K562 (cell line): ENCODE measurements around the gene VTI1B. TPM values are rescaled to one million over a fixed set of nuclear protein-coding genes. Genes with fewer than 3 reads are reported as not detected.

Experiments used
- BRD4 ChIP-seq: fragments of 200-600 bp; sonication (generic); IDR thresholded peaks from 2 replicates; pipeline ENCODE4 v1.6.1; 2017; ENCODE audit warnings: inconsistent platforms
- CEBPB ChIP-seq: fragments of 450-650 bp; IDR thresholded peaks from 2 replicates; pipeline ENCODE4 v1.6.1; 2016; ENCODE audit warnings: missing genetic modification characterization, missing compliant biosample characterization
- CTBP1 ChIP-seq: fragments of 450-650 bp; IDR thresholded peaks from 2 replicates; pipeline ENCODE4 v1.6.1; 2016; ENCODE audit warnings: borderline replicate concordance
- FOXA1 ChIP-seq: fragments of 450-650 bp; IDR thresholded peaks from 2 replicates; pipeline ENCODE4 v1.6.1; 2016; ENCODE audit warnings: mild to moderate bottlenecking, borderline replicate concordance
- NELFE ChIP-seq: IDR thresholded peaks from 2 replicates; pipeline ENCODE4 v1.6.1; 2011; ENCODE audit warnings: mild to moderate bottlenecking; ENCODE audit not compliant: insufficient read depth, insufficient read length
- PHF21A ChIP-seq: fragments of 450-650 bp; IDR thresholded peaks from 2 replicates; pipeline ENCODE4 v1.6.1; 2017; ENCODE audit warnings: low read depth, borderline replicate concordance
- RAD21 ChIP-seq, 2 experiments: fragments of 250-450 bp in 1 of 2; fragments of 450-650 bp in 1 of 2; sonication (Bioruptor Pico) in 1 of 2; formaldehyde crosslinking in 1 of 2; IDR thresholded peaks in 1 of 2; conservative IDR thresholded peaks in 1 of 2; 2 replicates each; pipeline versions ENCODE4 v1.4.0 to v1.8.0; 2020 to 2022; ENCODE audit warnings: mild to moderate bottlenecking in 2 of 2, moderate library complexity in 1 of 2
- RB1 ChIP-seq: fragments of 450-650 bp; IDR thresholded peaks from 2 replicates; pipeline ENCODE4 v1.6.1; 2017; ENCODE audit warnings: low read depth, mild to moderate bottlenecking
- RBM22 ChIP-seq: fragments of 200-400 bp; formaldehyde crosslinking; IDR thresholded peaks from 2 replicates; pipeline ENCODE4 v1.6.1; 2018; ENCODE audit warnings: low read length, low read depth; ENCODE audit not compliant: poor library complexity, severe bottlenecking
- RBM39 ChIP-seq: fragments of 200-400 bp; formaldehyde crosslinking; optimal IDR thresholded peaks from 2 replicates; pipeline ENCODE3; 2018; ENCODE audit warnings: low read depth, low read length
- SAFB2 ChIP-seq: fragments of 200-400 bp; formaldehyde crosslinking; IDR thresholded peaks from 2 replicates; pipeline ENCODE4 v1.6.1; 2018; ENCODE audit warnings: borderline replicate concordance, low read length, low read depth, moderate library complexity; ENCODE audit not compliant: severe bottlenecking
- ZNF134 ChIP-seq: fragments of 250-450 bp; sonication (Bioruptor Pico); conservative IDR thresholded peaks from 2 replicates; pipeline ENCODE4 v1.4.0; 2020
- ZNF143 ChIP-seq: sonication (generic); formaldehyde crosslinking; IDR thresholded peaks from 2 replicates; pipeline ENCODE4 v1.9.0; 2022; ENCODE audit warnings: mild to moderate bottlenecking, missing genetic modification reagents
- ZNF175 ChIP-seq: fragments of 200-800 bp; sonication (Bioruptor generic); IDR thresholded peaks from 2 replicates; pipeline ENCODE4 v1.6.1; 2016; ENCODE audit warnings: low read depth, mild to moderate bottlenecking, missing genetic modification characterization, missing compliant biosample characterization
- ZNF699 ChIP-seq: fragments of 250-450 bp; sonication (Bioruptor Pico); IDR thresholded peaks from 2 replicates; pipeline ENCODE4 v1.8.0; 2021; ENCODE audit warnings: mild to moderate bottlenecking, moderate library complexity; ENCODE audit not compliant: insufficient replicate concordance
- polyA plus RNA-seq, 8 experiments: library from polyadenylated mRNA; depleted of rRNA in 4 of 8; stranded (reverse) in 5 of 8; unstranded in 3 of 8; fragments of >200 nt; fragmentation: Nextera tagmentation in 2 of 8; fragmentation: Illumina TruSeq in 1 of 8; extraction: Ambion mirVana in 2 of 8; extraction: Trizol in 1 of 8; gene quantifications; 2 replicates each; pipeline versions ENCODE4 v1.2.1 to v1.2.3, GENCODE V29; 2011 to 2014; ENCODE audit warnings: inconsistent platforms in 1 of 8, missing spikeins in 1 of 8
- total RNA-seq, 7 experiments: library from RNA; depleted of rRNA in 6 of 7; stranded (reverse); fragments of >200 nt in 6 of 7; fragmentation: Illumina TruSeq in 2 of 7; extraction: Trizol in 2 of 7; gene quantifications; 2 replicates each; pipeline versions ENCODE4 v1.2.1 to v1.2.3, GENCODE V29; 2011 to 2021; ENCODE audit warnings: low replicate concordance in 1 of 7
- TF ChIP-seq, protein P1 (sequence below): fragments of 450-650 bp; IDR thresholded peaks from 2 replicates; pipeline ENCODE4 v1.6.1; 2016; ENCODE audit warnings: mild to moderate bottlenecking, moderate library complexity
- TF ChIP-seq, protein P2 (sequence below): fragments of 250-450 bp; sonication (Bioruptor Pico); IDR thresholded peaks from 2 replicates; pipeline ENCODE4 v1.5.0; 2020; ENCODE audit warnings: mild to moderate bottlenecking, borderline replicate concordance

The VTI1B gene
- total and polyA plus RNA-seq, 9 of the 15 experiments (the other 6 are each of a cell fraction or from before 2014, with no cell fraction given), result 7.8 to 69.8 (median 50.1) TPM

- TF ChIP-seq, protein P1, sequence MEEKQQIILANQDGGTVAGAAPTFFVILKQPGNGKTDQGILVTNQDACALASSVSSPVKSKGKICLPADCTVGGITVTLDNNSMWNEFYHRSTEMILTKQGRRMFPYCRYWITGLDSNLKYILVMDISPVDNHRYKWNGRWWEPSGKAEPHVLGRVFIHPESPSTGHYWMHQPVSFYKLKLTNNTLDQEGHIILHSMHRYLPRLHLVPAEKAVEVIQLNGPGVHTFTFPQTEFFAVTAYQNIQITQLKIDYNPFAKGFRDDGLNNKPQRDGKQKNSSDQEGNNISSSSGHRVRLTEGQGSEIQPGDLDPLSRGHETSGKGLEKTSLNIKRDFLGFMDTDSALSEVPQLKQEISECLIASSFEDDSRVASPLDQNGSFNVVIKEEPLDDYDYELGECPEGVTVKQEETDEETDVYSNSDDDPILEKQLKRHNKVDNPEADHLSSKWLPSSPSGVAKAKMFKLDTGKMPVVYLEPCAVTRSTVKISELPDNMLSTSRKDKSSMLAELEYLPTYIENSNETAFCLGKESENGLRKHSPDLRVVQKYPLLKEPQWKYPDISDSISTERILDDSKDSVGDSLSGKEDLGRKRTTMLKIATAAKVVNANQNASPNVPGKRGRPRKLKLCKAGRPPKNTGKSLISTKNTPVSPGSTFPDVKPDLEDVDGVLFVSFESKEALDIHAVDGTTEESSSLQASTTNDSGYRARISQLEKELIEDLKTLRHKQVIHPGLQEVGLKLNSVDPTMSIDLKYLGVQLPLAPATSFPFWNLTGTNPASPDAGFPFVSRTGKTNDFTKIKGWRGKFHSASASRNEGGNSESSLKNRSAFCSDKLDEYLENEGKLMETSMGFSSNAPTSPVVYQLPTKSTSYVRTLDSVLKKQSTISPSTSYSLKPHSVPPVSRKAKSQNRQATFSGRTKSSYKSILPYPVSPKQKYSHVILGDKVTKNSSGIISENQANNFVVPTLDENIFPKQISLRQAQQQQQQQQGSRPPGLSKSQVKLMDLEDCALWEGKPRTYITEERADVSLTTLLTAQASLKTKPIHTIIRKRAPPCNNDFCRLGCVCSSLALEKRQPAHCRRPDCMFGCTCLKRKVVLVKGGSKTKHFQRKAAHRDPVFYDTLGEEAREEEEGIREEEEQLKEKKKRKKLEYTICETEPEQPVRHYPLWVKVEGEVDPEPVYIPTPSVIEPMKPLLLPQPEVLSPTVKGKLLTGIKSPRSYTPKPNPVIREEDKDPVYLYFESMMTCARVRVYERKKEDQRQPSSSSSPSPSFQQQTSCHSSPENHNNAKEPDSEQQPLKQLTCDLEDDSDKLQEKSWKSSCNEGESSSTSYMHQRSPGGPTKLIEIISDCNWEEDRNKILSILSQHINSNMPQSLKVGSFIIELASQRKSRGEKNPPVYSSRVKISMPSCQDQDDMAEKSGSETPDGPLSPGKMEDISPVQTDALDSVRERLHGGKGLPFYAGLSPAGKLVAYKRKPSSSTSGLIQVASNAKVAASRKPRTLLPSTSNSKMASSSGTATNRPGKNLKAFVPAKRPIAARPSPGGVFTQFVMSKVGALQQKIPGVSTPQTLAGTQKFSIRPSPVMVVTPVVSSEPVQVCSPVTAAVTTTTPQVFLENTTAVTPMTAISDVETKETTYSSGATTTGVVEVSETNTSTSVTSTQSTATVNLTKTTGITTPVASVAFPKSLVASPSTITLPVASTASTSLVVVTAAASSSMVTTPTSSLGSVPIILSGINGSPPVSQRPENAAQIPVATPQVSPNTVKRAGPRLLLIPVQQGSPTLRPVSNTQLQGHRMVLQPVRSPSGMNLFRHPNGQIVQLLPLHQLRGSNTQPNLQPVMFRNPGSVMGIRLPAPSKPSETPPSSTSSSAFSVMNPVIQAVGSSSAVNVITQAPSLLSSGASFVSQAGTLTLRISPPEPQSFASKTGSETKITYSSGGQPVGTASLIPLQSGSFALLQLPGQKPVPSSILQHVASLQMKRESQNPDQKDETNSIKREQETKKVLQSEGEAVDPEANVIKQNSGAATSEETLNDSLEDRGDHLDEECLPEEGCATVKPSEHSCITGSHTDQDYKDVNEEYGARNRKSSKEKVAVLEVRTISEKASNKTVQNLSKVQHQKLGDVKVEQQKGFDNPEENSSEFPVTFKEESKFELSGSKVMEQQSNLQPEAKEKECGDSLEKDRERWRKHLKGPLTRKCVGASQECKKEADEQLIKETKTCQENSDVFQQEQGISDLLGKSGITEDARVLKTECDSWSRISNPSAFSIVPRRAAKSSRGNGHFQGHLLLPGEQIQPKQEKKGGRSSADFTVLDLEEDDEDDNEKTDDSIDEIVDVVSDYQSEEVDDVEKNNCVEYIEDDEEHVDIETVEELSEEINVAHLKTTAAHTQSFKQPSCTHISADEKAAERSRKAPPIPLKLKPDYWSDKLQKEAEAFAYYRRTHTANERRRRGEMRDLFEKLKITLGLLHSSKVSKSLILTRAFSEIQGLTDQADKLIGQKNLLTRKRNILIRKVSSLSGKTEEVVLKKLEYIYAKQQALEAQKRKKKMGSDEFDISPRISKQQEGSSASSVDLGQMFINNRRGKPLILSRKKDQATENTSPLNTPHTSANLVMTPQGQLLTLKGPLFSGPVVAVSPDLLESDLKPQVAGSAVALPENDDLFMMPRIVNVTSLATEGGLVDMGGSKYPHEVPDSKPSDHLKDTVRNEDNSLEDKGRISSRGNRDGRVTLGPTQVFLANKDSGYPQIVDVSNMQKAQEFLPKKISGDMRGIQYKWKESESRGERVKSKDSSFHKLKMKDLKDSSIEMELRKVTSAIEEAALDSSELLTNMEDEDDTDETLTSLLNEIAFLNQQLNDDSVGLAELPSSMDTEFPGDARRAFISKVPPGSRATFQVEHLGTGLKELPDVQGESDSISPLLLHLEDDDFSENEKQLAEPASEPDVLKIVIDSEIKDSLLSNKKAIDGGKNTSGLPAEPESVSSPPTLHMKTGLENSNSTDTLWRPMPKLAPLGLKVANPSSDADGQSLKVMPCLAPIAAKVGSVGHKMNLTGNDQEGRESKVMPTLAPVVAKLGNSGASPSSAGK, result peak; percentile 53; the same call in 1 of the 2 replicates
- TF ChIP-seq NELFE (no peak), SAFB2 (no peak), CEBPB (no peak), CTBP1 (no peak), RBM22 (no peak), ZNF175 (CRISPR knock-in tag) (no peak), FOXA1 (no peak), RBM39 (no peak), ZNF143 (CRISPR knock-in tag) (no peak), BRD4 (no peak), ZNF134 (CRISPR knock-in tag) (no peak), RAD21 (CRISPR knock-in tag; conservative IDR thresholded peaks at IDR 0.05 in 1 of 2, IDR thresholded peaks at IDR 0.05 in 1 of 2) (no peak), ZNF699 (CRISPR knock-in tag) (no peak), RB1 (no peak), PHF21A (no peak)
- TF ChIP-seq, protein P2, sequence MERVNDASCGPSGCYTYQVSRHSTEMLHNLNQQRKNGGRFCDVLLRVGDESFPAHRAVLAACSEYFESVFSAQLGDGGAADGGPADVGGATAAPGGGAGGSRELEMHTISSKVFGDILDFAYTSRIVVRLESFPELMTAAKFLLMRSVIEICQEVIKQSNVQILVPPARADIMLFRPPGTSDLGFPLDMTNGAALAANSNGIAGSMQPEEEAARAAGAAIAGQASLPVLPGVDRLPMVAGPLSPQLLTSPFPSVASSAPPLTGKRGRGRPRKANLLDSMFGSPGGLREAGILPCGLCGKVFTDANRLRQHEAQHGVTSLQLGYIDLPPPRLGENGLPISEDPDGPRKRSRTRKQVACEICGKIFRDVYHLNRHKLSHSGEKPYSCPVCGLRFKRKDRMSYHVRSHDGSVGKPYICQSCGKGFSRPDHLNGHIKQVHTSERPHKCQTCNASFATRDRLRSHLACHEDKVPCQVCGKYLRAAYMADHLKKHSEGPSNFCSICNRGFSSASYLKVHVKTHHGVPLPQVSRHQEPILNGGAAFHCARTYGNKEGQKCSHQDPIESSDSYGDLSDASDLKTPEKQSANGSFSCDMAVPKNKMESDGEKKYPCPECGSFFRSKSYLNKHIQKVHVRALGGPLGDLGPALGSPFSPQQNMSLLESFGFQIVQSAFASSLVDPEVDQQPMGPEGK (CRISPR knock-in tag), result no peak
Observed at GRCh38 chr14:67675219-67675582, 769 bp upstream of the VTI1B start (continued).
